SH-SY5Y (cell line): ENCODE results near the gene RIC3.

Experiments used
- GATA2 ChIP-seq: IDR thresholded peaks from 2 replicates; pipeline ENCODE4 v1.6.1; 2011; ENCODE audit warnings: mild to moderate bottlenecking, low read depth, low read length
- GATA3 ChIP-seq: IDR thresholded peaks from 2 replicates; pipeline ENCODE4 v1.6.1; 2011; ENCODE audit warnings: low read depth, mild to moderate bottlenecking, low read length, moderate library complexity

GRCh38 chr11:8203414-8203715 is 34.5 kb upstream of the RIC3 start:
- TF ChIP-seq GATA2 (no peak), GATA3 (no peak)
